ELR (cell line): ENCODE measurements around the gene PAPPA.

Experiments
- DNase-seq: peaks from one replicate; pipeline ENCODE4 v3.0.0-alpha.2; 2015; ENCODE audit warnings: low read depth

Gene PAPPA

DNA sequence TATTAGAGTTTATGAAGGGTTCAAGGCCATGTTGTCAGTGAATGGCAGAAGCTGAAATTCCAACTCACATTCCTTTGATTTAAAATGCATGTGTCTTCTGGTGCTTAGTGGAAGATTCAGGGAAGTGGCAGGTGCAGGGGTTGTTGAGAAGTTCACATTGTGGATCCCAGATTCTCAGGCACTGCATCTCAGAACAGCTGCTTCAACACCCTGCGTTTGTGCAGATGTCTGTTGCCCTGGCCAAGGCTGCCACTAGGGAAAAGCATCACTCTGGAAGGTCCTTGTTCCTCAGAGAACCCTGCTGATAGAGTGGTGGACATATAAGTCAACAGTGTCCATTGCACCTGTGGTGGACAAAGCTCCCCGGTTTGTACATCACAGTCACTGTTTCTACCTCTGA is 162.7 kb downstream of the PAPPA start:
- DNase-seq, result no peak

DNA sequence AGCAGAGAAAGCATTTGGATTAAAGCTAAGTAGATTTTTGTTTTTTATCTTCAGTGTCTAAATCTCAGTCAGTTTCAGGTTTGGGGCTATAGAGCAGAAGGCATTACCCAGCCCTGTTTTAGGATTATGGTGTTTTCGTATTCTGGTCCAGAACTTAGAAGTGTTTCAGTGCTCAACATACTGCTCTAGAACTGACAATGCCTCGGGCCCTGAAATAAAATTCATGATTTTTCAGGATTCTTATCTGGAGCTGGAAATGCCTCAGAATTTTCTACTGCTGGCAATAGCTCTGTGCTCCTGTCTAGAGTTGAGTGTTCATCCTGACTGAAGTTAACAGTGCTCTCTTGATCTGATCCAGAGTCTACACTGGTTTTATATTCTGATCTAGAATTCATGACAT is 163.9 kb downstream of the PAPPA start:
- DNase-seq, result no peak

DNA sequence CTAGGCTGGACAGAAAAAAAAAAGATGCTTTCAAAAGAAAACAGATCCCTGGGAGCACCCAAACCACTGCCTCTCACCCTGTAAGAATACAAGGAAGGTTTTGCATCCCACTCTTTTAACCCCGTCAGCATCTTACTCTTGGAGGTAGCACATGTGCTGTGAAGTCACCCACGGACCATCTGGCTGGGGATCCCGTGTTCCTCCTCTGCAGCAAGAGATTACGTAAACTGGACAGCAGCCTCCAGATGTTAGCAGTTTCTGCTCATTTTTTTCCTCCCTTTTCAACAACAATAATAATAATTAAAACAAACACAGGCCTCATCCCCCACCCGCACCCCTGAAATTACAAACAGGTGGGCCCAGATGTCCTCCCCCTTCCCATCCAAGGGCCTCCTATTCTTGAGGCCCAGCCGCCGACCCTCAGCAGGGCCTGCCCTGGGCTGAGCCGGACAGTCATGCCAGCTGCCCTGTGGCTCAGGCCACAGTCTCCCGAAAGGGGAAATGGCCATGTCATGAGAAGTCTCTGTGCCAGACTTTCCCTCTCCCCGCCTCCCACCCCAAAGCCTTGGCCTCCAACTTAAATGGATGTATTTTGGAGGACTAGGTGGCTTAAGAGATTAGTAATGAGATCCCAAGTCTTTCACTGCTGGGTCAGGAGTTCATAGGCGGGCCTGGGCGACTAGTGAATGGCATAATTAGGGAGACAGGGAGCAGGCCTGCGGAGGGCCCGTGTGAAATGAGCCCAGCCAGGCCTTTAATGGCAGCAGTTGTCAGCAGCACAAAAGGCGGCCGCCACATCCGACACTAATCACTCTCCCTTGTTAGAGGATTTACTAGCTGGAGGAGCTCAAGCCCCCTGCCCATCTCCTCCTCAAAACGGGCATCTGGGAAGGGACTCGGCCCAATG is 165.1 kb downstream of the PAPPA start:
- DNase-seq, result no peak

DNA sequence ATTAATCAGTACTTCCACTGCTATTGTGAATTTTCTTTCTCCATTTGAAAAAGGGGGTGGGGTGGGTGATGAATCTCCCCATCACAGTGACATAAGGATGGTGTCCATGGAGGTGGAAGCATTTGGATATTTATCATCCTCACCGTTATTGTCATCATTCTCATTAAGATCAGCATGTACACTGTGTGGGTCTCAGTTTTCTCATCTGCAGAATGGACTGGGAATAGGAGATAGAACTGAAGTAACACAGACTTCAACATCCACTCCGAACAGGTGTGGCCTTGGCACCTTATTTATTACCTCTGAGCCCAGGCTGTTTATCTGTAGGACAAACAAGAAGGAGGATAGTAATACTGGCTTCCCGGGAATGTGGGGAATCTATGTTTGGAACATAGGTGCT is 165.9 kb downstream of the PAPPA start:
- DNase-seq, result no peak

DNA sequence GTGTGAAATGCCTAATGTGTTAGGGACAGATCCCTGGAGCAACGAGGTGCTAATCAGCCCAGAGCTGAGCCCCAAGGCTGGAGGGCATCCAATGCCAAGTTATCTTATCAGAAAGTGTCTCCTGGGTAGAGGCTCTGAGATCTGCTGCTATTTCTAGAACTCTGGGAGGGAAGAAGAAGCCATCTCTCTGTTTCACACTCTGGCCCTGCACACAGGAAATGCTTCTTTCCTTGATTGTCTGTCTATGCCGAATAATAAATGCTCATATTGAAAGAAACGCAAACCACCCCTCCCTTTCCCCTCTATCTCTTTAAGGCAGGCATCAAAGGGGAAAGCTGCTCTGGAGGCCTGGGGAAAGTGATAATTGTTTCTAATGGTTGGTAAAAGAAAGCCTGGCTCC is 166.7 kb downstream of the PAPPA start:
- DNase-seq, result no peak

DNA sequence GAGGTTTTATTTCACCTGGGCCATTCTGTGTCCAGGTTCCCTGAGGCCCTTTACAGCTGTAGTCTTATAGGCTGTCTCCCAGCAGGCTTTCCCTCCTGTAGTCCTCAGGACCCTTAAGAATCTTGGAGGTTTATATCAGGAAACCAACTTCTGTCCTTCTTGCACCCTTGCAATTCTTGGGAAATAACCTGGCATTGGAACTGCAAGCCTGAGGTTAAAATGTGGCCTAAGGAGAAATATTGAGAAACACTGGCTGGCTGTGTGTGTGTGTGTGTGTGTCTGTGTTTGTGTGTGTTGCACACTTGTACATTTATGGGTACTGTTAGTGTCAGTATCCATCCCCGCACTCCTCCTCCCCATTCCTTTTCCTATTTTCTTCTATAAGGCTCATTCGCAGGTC is 168.9 kb downstream of the PAPPA start:
- no peak for DNase-seq

DNA sequence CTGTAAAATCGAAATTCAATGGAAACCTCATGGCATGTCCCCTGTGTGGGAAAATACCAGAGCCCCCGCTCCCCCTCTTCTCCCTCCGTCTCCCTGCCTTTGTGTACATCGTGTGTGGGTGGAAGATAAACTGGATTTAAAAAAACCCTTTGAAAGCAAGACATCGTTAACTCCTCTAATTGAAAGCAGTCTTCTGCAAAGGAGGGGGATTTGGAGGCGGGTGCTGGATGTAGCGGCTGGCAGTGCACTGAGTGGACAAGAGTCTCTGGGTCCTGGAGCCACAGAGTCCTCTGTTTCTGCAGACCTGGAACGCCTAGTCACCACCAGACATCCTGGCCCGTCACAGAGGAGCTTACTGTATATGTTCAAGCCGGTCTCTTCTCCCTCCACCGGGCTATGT is 169.4 kb downstream of the PAPPA start:
- no peak for DNase-seq

DNA sequence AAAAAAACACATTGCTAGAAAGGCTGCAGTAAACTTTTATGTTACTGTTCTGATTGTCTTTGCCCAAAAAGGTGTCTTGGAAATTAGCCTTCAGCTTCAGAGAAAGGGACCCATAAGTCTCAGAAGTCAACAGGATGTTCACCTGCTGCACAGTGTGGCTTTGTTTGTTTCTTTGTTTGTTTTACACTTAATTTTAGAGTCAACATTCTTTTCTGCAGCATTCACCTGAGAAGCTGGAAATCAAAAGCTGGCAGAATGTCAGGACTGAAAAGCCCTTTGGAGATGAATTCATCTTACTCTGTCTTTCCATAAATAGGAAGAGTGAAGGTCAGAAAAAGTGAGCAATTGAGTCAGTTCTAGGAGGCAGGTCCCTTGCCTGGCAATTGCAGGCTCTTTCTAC is 170.0 kb downstream of the PAPPA start:
- no peak for DNase-seq

DNA sequence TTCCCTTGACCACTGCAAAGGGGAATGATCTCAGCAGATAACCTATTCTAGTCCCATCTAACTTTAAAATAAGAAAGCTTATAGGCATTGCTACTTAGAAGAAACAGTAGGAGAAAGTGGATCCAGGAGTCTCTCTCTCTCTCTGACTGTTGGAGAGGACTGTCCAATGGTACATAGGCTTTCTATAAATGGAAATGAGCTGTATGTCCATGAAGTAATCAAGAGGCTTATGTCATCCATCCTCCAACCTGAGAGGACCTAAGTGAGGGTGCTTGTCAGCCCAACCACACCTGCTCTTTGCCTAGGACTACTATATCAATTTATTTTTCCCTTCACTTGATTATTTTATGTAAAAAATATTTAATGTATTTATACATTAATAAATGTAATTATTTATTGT is 172.3 kb downstream of the PAPPA start:
- no peak for DNase-seq

DNA sequence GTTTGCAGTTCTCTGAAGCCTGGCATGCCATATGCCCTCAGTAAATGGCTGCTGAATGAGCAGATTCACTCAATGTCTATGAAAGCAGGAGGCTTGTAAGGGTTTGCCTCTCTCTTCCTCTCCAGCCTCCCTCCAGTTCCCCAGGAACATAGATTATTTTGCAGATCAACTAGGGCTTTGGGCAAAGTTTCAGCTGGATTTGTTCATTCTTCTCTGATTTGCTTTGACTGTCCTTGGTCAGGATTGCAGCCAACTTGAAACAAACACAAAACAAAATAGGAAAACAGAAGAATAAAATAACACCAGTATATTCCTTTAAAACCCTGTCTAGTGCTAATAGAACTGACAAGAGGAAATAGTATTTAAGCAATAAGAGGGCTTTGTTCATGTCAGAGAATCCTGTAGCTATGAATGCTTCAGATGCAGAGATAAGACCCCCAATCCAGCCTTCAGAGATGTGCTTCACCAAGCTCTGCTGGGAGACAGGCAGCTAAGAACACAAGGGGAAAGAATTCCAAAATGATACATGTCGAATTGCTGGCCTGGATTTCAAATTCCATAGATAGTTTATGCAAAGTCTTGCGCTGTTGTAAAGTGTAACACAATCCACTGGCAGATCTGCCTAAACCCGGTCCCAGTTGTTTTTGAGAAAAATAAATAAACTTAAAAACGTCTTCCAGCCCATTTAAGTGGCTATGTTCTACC is 174.3 kb downstream of the PAPPA start:
- no peak for DNase-seq

DNA sequence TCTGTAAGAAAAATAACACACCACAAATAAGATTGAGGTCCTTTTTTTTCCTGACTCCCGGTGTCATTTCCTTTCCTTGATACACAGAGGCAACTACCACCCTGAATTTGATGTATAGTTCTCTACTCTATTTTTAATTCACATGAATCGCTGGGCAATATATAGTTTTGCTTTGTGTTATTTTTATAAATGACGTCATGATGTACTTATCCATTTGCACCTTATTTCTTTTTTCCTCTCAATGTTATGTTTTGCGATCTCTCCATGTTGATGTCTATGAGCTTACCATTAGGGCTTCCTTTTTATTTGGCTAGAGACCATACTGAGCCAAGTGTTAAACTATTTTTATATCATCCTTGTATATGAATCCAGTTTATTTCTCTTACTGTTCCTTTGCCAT is 175.9 kb downstream of the PAPPA start:
- DNase-seq, result no peak

DNA sequence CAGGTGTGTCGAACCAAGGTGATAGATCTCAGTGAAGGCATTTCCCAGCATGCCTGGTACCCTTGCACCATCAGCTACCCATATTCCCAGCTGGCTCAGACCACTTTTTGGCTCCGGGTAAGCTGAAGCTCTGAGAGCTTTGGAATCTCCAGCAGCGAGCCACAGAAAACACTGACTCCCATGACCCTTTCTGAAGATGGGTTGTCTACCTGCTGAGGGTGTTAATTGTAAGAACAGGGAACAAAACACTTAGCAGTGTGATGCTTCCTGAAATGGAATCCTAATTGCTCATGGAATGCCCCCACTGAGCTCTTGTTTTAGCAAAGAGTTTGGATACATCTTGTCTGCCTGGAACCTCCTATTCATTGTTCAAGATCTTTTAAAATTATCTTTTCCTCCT is 177.7 kb downstream of the PAPPA start:
- DNase-seq, result no peak

DNA sequence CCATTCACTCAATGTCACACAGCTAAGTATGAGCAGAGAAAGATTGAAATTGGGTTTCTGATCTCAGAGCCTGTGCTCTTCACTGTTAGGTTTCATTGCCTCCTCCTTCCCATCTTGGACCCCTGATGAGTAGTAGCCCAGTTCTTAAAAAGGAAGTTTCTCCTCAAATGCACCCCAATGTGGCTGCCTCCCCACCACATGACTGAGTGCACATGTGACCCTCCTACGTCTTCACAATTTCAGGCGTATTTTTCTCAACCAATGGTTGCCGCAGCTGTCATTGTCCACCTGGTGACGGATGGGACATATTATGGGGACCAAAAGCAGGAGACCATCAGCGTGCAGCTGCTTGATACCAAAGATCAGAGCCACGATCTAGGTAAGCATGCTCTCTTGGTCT is 178.5 kb downstream of the PAPPA start:
- DNase-seq, result no peak

DNA sequence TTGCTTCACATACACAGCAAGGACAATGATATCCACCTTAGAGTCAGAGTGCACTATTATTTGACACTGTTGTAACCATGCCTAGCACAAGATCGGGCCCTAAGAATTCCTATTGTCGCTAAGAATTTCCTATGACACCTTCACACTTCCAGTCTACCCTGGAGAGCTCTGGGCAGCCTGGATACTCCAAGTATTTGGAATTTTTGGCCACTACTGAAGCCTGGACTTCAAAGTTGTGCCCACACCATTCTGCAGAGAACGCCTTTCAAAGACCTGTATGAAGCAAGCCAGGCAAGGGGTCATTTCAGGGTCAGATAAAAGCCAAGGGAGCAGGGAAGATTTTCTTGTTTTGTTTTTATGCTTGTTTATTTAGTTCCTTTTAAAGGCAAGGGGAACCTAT is 179.7 kb downstream of the PAPPA start:
- no peak for DNase-seq

DNA sequence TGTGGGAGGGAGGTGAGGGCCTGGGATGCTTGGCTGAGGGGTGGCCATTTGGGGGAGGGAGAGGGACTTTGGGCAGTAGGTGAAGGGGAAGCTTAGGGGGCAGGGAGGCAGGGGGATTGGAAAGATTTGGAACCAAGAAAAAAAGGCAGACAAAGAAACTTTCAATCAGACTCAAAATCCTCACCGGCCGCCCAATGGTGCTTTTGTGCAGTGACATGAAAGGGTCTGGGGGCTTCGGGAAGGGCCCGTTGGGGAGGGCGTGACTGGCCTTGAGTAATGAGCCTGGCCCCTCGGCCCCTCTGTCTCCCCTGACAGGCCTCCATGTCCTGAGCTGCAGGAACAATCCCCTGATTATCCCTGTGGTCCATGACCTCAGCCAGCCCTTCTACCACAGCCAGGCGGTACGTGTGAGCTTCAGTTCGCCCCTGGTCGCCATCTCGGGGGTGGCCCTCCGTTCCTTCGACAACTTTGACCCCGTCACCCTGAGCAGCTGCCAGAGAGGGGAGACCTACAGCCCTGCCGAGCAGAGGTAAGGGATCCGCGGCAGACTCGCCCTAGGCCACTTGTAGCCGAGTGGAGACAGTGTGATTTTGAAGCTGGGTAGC is 181.1 kb downstream of the PAPPA start:
- DNase-seq, result no peak

DNA sequence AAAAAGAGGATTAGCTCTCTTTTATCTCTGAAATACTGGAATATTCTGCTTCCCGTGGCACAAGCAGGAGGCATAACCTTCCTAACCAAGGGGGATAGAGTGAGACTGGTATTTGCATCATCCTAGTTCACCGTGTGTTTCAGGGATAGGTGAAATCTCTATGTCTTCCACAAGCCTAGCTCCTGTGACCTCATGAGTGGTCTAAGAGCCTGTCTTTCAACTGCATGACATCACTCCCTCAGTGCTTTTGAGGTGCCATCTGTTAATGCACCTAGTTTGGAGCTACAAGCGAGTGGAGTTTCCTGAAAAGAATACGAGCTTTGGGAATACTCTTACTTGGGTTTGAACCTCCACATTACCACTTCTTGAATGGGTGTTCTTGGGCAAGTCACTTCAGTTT is 181.8 kb downstream of the PAPPA start:
- no peak for DNase-seq

DNA sequence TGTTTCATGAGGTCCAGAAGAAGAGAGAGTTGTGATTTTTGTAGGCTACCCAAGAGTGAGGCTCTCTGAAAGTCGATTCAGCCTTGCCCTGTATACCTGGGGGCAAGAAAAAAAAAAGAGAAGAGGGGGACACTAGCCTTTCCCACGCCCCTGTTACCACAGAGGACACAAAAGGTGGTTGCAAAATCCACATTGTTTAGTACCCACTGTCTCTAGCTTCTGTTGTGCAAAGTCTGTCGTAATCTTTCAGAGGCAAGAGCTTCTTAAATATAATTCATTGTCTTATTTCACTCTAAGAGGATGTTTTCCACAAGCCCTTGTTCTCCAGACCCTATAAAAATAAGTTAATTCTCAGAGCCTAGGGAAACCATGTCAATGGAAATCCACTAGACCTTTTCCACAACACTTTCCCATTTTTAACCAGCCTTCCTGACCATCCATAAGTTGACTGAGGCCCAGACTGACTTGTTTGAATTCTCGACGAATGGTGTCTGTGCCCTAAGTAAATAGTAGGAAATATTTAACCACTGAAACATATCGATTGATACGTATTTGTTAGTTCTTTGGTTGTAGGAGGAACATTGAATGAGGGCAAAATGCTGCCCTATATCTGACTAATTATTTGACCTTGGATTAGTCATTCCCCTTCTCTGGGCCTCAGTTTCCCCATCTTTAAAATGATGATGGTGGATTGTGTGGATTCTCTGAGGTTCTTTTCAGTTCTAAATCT is 182.7 kb downstream of the PAPPA start:
- no peak for DNase-seq

DNA sequence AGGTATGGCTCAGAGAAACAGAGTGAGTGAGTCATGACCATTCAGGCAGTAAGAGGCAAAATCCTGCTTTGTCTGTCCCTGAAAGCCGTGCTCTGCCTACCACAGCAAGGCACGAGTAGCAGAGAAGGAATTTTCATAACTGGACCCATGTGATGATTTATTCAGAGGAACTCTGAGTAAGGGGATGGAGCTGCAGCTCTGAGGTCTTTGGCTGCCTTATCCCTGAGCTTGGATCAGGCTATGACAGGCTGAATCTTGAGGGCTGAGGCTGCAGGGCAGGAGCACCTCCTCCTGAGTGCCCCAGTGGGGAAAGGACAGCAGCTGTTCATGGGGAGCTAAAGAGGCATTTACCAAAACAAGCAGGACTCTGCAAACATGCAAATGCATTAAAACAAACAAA is 183.4 kb downstream of the PAPPA start:
- DNase-seq, result peak; percentile 51

DNA sequence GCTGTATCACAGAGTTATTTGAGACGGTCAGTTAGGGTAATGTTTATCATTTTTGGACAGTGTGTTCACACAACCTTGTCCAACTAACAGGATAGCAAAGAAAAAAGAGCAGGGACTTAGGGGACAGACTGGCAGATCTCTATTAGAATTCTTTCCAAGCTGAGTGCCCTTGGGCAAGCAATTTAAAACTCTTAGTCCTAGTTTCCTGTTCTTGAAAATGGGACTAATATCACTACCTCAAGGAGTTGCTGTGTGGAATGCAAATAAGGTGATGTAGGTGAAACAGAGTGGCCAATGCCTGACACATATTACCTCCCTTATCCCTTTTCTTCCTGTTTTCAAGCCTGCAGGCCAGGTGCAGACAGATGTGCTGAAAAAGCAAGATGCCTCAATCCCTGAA is 186.7 kb downstream of the PAPPA start:
- DNase-seq, result no peak

DNA sequence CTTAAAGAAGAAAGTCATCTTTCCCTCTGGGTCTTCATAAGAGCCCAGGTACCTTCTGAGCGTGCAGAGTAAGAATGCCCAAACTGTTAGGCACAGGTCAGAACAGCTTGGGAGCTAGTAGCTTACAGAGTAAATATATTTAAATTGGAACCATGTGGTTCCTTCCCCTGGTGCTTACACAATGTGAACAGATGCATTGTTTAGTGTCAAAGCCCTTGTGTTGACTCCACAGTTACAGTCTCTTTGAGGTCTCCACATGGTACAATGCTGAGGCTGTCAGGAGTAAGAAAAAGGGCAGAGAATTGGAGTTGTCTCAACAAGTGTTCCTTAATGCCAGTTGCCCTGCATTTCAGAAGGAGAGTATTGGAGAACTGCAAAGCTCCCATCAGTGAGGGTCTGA is 188.5 kb downstream of the PAPPA start:
- DNase-seq, result no peak

DNA sequence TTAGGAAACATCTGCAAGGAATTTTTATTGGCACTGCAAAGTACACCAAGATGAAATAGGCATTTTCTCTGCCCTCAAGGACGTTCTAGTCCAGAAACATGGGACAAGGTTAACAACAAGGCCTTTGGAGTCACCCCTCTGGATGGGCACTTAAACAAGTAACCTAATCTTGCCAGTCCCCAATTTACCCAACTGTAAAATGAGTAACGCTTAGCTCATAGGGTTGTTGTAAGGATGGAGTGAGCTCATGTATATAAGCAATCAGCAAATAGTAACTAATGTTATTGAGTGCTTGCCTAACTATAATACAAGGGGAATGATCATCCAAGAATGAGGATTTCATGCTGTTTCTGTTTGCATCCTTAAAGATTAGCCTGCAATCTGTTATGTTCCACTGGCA is 189.3 kb downstream of the PAPPA start:
- DNase-seq, result peak; percentile 23

DNA sequence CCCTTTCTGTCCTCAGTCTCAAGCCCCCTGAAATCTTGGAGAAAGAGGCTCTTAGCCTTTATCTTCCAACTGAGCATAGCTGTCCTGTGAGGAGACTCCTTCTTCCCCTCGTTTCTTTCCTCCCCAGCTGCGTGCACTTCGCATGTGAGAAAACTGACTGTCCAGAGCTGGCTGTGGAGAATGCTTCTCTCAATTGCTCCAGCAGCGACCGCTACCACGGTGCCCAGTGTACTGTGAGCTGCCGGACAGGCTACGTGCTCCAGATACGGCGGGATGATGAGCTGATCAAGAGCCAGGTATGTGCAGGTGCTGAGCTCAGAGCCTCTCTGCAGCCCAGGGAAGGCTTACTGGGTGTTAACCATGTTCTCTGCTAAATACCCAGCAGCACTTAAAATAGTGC is 190.8 kb downstream of the PAPPA start:
- no peak for DNase-seq

DNA sequence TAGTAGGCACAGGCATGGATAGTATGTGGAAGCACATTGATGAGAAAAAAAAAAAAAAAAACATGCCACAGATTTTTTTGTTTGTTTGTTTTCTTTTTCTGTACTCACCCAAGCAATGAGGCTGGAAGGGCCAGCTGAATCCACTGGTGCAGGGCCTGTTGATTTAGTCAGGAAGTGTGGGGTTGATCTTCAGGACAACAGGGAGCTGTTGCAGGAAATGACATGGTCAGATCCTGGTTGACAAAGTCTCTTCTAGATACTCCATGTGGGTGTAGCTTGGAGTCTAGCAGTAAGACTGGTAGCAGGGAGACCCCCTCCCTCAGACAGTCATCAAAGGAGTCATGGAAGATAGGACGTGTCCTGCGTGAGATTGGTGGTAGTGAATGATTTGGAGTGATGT is 191.8 kb downstream of the PAPPA start:
- DNase-seq, result no peak
